ENCODE measurements around the gene FOXJ1.

DNA sequence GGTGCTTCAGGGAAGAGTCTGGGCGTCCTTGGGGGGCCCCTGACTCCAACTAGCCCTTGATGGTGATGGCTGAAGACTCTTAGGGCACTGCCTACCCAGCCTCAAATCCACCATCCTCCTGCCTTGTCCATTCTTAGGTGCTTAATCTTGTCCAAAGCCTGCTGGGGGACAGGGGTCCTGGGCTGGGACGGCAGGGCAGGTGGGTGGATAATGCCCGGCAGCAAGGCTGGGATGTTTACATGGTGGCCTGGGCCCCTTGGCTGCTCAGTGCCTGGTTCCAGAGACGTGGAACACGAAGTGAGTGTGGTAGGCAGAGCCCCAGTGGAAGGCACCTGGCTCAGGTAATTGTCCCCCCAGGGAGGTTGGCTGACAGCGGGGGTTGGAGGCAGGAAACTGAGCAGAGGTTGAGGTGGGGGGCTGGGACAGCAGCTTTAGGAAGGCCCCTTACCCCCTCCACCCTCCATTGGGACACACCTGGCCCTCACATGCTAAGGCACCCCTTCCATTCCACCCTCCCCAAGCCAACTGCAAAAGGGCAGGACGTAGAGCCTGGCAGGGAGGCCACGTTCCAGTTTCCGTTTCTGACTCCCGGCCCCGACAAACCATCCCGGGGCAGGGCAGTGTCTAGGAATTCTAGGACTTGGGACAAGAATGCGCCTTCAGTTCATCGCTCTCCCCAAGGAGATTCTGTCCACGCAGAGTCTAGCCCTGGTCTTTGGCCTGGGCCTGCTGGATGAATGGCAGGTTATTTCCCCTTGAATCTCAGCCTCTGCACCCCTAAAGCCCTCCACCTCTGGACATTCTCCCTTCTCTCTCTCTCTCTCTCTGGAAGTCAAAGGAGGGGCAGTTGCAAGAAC is 1.9 kb downstream of the FOXJ1 start:
- TF ChIP-seq EZH2phosphoT487 (IDR thresholded peaks at IDR 0.05; ENCODE audit: borderline replicate concordance, low read depth) (no peak), SMC3 (IDR thresholded peaks at IDR 0.05; ENCODE audit: low read depth, low read length) (no peak), RCOR1 (IDR thresholded peaks at IDR 0.05; ENCODE audit: low read length) (no peak), CTCF (IDR thresholded peaks at IDR 0.05) (no peak), NFIC (IDR thresholded peaks at IDR 0.05; ENCODE audit: borderline replicate concordance) (no peak)
- TF ChIP-seq, protein P1, sequence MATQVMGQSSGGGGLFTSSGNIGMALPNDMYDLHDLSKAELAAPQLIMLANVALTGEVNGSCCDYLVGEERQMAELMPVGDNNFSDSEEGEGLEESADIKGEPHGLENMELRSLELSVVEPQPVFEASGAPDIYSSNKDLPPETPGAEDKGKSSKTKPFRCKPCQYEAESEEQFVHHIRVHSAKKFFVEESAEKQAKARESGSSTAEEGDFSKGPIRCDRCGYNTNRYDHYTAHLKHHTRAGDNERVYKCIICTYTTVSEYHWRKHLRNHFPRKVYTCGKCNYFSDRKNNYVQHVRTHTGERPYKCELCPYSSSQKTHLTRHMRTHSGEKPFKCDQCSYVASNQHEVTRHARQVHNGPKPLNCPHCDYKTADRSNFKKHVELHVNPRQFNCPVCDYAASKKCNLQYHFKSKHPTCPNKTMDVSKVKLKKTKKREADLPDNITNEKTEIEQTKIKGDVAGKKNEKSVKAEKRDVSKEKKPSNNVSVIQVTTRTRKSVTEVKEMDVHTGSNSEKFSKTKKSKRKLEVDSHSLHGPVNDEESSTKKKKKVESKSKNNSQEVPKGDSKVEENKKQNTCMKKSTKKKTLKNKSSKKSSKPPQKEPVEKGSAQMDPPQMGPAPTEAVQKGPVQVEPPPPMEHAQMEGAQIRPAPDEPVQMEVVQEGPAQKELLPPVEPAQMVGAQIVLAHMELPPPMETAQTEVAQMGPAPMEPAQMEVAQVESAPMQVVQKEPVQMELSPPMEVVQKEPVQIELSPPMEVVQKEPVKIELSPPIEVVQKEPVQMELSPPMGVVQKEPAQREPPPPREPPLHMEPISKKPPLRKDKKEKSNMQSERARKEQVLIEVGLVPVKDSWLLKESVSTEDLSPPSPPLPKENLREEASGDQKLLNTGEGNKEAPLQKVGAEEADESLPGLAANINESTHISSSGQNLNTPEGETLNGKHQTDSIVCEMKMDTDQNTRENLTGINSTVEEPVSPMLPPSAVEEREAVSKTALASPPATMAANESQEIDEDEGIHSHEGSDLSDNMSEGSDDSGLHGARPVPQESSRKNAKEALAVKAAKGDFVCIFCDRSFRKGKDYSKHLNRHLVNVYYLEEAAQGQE (IDR thresholded peaks at IDR 0.05; ENCODE audit: low read depth, low read length) = no peak
